Measurements from ENCODE around the gene ADAM12.

Gene ADAM12

GRCh38 chr10:126133906-126134656, 254.2 kb downstream of the ADAM12 start:
- DNase-seq, result no peak

DNA sequence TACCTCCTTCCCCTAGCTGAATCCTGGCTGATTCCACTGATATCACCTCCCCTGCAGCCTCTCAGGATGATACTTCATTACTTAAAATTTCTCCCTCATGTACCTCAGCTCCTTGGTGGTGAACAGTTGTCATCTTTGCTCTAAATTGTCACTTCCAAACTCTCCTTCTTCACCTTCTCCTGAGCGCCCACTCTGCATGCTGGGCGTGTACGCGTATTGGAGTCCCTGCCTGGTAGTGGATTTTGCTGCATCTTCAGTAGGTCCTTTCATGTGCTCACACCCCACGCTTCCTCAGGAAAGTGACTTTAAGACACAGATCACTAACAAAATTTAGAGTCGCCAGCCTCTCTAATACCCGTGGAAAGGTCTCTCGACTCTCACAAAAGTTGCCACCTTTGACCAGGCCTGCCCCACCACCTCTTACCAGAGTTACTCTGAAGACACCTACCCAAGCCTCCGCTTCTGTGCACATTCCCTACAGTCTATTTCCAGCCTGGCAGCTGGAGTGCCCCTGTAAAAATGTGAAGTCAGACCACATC, 255.1 kb downstream of the ADAM12 start:
- DNase-seq, result no peak

- DNase-seq, result no peak
These were observed 256.9 kb downstream of the ADAM12 start for GRCh38 chr10:126131341-126131740.

DNA sequence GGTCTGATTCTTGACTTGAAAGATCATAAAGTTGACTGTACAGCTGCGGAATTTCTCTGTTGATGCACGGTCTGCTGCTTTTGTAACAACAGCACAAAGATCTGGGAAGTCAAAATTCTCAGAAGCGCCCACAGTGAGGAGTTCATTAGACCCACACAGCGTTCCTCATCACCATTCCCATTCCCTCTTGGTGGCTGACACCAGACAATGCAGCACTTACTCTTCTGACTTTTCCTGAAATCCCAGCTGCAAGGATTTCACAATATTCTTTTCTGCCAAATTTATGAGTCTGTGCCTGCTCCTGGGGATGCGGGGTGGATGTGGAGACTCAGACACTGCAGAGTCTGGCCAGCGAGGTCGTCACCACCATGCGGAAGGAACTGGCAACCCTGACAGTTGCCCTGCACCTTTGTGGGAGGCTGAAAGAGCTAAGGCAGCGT, 258.0 kb downstream of the ADAM12 start:
- no peak for DNase-seq

DNA sequence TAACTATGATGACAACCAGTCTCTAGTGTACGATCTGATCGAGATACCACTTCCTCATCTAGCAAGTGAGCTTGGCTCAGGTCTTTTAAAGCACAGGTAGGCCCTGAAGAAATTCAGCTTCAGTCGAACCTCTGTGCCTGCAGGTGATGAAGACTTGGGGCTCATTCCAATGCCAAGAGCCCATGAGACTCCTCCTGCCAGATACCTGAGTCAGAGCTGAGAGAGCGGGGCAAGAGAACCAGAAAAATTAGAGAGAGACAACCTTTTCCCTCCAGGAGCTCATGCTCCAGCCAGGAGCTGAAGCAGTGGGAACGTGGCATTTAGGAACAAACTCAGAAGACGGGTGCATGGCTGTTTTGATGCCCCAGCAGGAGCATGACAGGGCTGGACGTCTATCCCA, 259.3 kb downstream of the ADAM12 start:
- no peak for DNase-seq

GRCh38 chr10:126128581-126128980, 259.7 kb downstream of the ADAM12 start:
- no peak for DNase-seq

- no peak for DNase-seq
These were observed 260.7 kb downstream of the ADAM12 start for GRCh38 chr10:126127481-126128029.

DNA sequence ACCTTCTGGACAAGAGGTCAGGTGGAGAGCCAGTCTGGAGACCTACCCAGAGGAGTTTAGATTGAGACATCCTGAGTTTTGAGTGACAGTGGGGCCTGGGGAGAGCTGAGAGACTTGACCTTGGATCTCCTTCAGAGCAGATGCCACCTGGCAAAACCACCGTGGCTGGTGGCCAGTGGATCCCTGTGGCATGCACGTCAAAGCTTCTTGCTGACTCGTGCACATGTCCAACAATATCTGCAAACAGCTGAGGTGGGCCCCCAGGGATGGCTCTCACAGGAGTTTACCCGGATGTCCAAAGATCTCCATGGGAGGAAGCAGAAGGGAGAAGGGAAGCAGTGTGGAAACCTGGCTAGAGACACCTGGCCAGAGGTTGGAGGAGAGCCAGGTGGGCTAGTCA, 261.4 kb downstream of the ADAM12 start:
- no peak for DNase-seq

DNA sequence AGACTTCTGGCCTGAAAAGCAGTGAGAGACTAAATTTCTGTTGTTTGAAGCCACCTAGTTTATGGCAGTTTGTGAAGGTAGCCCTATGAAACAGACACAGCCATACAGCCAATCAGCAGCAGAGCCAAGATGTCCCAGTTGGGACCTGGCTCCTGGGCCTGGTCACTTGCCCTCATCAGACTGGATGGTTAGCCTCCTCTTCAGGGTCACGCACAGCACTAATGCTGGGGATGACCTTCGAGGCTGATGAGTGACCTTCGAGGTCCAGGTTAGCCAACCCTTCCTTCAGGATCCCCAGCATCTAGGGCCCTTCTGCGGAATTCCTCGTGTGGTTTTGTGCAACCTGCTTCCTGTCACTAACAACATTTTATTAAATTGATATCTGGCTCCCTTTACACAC, 262.3 kb downstream of the ADAM12 start:
- no peak for DNase-seq

DNA sequence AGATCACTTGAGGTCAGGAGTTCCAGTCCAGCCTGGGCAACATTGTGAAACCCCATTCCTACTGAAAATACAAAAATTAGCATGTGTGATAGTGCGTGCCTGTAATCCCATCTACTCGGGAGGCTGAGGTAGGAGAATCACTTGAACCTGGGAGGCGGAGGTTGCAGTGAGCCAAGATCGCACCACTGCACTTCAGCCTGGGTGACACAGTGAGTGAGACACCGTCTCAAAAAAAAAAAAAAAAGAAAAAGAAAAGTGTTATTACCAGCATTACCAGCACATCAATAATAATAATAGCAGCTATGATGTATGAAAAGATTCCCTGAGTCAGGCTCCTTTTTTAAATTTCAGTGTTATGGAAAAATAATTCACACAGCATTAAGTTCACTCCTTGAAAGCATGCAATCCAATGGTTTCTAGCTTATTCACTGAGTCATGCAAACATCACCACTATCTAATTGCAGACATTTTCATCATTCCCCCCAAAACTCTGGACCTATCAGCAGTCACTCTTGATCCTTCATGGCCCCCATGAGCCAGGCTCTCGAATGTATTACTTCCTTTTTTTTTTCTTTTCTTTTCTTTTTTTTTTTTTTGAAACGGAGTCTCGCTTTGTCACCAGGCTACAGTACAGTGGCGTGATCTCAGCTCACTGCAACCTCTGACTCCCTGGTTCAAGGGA, 263.5 kb downstream of the ADAM12 start:
- DNase-seq, result no peak

DNA sequence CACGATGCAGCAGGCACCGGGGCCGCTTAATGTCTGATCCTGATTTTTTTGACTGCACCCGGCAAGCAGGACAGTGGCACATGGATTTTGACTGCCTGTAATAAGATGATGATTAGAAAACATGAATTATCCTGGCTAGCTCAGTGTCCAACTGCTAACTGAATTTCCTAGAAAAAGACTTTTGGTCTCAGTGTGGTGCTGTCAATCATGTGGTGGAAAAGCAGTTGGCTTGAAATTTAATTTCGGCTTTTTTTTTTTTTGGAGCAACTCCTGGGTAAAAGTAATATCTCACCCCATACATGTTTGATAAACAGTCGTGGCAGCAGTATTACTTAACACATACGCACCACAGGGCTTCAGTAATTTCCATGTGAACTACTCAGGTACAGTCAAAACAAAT, 264.2 kb downstream of the ADAM12 start:
- no peak for DNase-seq

- no peak for DNase-seq
These were observed 264.8 kb downstream of the ADAM12 start for GRCh38 chr10:126123466-126123865.

GRCh38 chr10:126122881-126123280, 265.4 kb downstream of the ADAM12 start:
- no peak for DNase-seq

DNA sequence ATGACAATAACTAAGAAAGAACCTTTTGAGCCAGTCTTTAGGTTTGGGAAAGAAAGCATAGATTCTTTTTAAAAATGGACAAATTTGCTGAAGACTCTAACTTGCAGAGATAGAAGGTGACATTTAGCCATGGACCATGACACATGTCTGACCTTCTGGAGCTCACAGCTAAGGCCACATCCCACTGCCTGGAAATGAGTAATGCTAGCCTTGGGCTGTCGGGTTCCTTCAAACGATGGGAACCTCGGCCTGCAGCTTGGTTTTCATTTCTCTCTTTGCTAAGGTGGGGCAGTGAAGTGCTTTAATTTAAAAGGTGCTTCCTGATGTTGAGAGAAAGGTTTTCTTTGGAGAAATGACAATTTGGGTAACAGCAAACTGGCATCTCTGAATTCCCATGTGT, 268.7 kb downstream of the ADAM12 start:
- no peak for DNase-seq

GRCh38 chr10:126118476-126118875, 269.8 kb downstream of the ADAM12 start:
- no peak for DNase-seq

DNA sequence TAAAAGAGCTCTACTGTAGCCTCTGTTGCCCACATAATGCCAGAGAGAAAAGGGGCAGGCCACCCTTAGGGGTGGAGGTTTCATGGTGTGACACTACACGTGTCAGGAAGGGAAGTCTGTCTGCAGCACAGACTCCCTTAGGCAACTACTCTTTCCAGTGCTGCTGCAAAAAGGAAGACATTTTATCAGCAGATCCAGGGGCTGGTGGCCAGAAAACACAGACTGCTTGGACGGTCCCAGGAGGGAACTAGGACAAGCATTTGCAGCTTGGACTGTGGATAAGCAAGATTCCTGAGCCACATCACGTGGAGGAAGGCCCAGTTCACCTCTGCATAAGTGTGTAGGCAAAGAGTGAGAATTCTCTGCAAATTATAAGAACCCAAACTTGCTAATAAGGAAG, 271.1 kb downstream of the ADAM12 start:
- DNase-seq, result no peak

DNA sequence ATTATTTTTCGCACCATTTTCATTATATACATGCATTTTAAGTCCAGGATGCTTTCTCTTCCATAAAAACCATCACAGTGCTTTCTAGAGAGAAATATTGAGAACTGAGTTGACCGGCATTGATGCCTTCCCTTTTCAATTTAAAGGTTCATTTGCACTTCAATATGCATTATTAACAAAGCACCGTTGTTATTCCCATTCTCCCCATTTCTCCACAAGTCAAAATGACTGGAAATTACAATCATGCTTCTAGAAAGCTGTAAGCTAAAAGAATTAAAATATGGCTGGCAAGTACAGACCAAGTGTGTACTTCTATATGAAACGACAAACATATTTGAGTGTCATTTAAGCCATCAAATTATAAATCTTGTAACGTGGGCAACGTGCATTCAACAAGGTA, 272.4 kb downstream of the ADAM12 start:
- DNase-seq, result no peak

GRCh38 chr10:126114884-126115555, 273.3 kb downstream of the ADAM12 start:
- no peak for DNase-seq

DNA sequence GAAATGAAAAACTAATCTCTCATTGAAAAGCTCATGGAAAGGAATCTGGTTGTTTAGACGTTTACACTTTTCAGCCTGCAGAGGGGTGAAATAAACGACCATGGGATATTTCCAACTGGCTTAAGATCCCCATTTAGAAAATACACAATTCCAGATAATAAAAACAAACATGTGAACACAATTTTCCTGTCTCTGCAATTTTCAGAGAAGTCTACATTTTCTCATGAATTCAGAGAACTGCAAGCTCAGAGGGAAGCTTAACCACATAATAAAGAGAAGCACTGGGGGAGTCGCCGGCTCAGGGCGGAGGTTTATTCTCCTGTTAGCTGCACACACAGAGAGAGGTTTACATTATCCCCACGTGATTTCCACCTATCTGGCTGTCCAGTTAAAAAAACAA, 276.8 kb downstream of the ADAM12 start:
- DNase-seq, result no peak

GRCh38 chr10:126110489-126111180, 277.6 kb downstream of the ADAM12 start:
- no peak for DNase-seq

DNA sequence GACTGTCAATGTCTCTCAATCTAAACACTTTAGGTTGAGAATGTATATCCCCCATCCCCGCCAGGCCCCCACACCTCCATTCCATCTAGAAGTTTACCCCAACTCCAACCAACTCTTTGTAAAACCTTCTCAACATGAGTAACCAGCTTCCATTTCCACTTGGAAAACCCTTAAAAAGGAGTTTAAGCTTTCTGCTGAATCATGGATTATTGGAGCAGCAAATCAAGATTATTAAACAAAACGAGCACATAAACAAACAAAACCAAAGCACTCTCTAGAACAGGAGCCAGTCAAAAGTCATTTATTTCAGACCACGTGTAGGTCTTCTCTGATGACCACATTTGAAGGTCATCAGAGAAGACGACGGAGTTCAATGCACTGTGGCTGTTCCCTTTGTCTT, 278.4 kb downstream of the ADAM12 start:
- DNase-seq, result no peak

DNA sequence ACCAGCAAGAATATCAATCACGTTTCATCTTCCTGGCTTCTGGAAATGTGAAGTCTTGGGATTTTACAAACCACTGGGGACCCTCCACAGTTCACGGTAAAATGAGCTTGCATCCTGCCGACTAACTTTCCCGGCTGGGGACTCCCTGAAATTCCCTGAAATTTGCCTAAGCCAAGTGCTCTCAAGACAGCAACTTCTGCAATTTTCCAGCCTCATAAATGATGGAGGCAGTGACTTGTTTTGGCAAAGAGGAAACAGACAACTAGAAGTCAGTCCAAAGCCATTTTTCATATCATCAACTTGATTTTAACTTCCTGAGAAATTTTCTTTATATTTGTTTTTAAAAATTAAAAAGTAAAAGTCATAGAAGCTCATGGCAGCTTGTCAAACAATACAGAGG, 279.6 kb downstream of the ADAM12 start:
- DNase-seq, result no peak

DNA sequence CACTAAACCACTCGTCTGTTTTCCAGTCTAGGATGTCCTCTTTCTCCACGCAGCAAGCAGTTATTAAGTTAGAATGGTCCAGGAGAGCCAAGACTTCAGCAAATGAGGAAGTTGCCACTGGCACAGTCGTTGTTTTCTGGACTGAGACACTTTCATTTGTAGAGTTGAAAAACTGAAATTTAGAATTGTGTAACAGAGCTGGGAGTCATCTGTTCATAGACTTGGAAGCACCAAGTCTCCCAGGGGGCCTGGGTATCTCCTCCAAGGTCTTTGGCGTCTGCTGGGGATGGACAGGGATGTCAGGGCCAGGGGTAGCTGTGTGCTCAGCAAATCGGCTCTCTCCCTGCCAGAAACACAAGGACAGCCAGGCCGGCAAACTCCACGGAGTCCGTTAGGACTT, 283.5 kb downstream of the ADAM12 start:
- DNase-seq, result no peak

All from NCI-H510A (cell line).